Measurements from ENCODE around the gene PPT2. TPM values are rescaled to one million over a fixed set of nuclear protein-coding genes. Genes with fewer than 3 reads are reported as not detected.

Gene PPT2
- total RNA-seq, 2 experiments from 2014 or later: 25.2 to 26.2 TPM

GRCh38 chr6:32149092-32149755, 4.7 kb upstream of the PPT2 start:
- ChIA-PET POLR2A (no interaction called here), CTCF (no interaction called here)

GRCh38 chr6:32149932-32150870, 3.7 kb upstream of the PPT2 start:
- POLR2A ChIA-PET: no interaction called here
- CTCF ChIA-PET: interaction anchor here (1.3 kb wide), 1 partner anchor 31 kb away, joined by 3 read pairs; no protein-coding TSS in a partner anchor

GRCh38 chr6:32151181-32151862, 2.6 kb upstream of the PPT2 start:
- CTCF ChIA-PET: interaction anchor here (1.3 kb wide), 1 partner anchor 32 kb away, joined by 3 read pairs; no protein-coding TSS in a partner anchor
- POLR2A ChIA-PET: no interaction called here

DNA sequence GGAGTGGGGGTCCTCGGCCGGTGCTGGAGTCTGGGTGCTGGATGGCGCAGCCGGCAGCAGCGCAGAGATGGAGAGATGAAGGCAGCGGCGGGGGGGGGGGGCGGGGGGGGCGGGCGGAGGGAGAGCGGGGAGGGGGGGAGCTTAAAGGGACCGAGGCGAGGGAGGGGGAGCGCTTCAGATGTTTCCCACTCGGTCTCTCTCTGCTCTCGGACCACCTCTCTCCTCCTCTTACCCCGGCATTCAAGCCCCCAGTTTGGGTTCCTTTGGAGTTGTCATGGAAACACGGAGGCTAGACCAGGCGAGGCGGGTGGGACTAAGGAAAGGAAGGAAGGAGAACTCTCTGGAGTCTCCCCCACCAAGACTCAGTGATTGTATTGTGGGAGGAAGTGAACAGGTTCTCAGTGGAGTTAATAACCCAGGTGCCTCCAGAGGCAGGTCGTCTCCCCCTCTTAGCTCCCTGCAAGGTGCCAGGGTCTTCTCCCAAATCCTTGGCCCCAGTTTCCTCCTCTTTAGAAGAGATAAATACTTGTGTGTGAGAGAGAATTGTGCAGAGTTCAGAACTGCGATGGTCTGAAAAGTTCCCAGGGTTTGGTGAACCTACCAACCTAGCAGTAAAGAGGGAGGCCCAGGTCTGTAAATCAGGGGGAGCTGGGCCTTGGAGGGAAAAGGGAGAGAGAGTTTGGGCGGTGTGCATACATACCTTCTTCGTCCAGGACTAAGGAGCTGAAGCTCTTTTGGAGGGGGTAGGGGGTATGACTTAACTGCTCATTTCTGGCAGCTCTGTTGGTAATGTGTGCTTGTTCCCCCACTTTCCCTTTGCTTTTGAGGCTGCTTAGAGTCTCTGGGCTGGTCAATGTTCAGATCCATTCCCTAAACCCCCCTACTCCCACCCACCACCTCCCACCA, 1.8 kb upstream of the PPT2 start, which contains the start of gene PRRT1:
Gene PRRT1 (minus strand): TSS at position 77 of the 906 bp plus-strand sequence. CDS start 112 bp downstream, outside the sequence.
- ChIA-PET POLR2A (interaction anchor here (0.6 to 0.7 kb wide), 2 partner anchors 33 to 112 kb away, joined by 3 read pairs; no protein-coding TSS in a partner anchor), CTCF (interaction anchor here (0.7 to 1.3 kb wide), 2 partner anchors 33 to 43 kb away, joined by 3 read pairs; no protein-coding TSS in a partner anchor)

DNA sequence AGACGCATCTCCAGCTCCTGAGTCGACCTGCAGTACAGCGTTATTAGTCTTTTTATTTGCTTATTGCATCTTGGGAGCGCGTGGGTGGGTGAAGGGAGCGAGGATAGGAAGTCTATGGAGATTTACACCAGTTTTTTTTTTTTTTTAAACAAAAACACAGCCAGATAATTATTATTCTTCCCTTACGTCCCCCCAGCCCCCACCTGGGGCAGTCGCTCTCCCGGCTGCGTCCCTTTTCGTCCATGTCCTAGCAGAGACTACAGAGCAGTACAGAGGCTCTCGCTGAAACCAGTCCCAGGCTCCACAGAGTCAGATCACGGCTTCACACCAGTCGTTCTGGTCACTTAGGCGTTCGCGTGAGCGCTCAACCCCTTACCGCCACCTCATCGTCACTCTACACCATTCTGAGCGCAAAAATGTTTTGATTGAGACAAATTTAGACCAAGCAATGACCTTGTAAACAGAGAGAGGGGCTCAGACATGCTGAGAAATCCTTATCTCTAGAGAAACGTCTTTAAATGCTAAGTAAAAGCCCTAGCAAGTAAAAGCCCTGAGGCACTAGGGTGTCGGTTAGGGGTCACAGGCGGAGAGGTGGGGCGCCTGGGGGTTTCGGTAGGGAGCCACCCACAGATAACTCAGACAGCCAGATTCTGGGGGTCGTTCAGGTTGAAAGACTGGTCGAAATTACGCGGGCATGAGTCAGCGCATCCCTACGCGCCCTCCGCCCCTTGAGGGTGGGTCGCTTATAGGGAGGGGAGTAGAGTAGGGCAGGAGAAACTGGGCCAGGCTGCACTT, 975 bp upstream of the PPT2 start:
- POLR2A ChIA-PET: interaction anchor here (0.6 to 0.7 kb wide), 2 partner anchors 34 to 111 kb away, joined by 3 read pairs; no protein-coding TSS in a partner anchor

DNA sequence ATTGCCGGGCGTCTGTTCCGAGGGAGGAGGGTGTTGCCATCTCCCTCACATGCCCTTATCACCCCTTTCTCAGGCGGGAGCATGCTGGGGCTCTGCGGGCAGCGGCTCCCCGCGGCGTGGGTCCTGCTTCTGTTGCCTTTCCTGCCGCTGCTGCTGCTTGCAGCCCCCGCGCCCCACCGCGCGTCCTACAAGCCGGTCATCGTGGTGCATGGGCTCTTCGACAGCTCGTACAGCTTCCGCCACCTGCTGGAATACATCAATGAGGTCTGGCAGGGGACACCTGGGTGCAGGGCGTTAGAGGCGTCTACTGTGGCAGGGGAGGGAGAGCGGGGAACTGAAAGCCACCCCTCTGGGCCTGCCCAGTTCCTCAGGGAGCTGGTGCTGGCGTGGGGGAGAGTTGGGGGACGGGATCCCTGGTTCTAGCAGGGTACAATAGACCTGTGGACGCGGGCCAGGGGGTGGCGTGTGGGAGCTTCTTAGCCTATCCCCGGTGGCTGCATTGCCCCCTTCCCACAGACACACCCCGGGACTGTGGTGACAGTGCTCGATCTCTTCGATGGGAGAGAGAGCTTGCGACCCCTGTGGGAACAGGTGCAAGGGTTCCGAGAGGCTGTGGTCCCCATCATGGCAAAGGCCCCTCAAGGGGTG, 697 bp downstream of the PPT2 start:
- CTCF ChIA-PET: interaction anchor here (0.7 to 1.2 kb wide), 5 partner anchors 10 to 78 kb away, joined by 3 to 6 read pairs (median 4); partner anchors contain the start of genes EGFL8 and FKBPL
- POLR2A ChIA-PET: interaction anchor here (0.5 to 0.9 kb wide), 2 partner anchors 15 to 36 kb away, joined by 3 to 5 read pairs; no protein-coding TSS in a partner anchor

More for the DNA sequence above, 975 bp upstream of the PPT2 start:
- CTCF ChIA-PET: interaction anchor here (0.7 kb wide), 1 partner anchor 42 kb away, joined by 3 read pairs; no protein-coding TSS in a partner anchor

GRCh38 chr6:32156891-32157290, 3.0 kb downstream of the PPT2 start:
- ChIA-PET POLR2A (no interaction called here), CTCF (interaction anchor here (0.7 kb wide), 1 partner anchor 38 kb away, joined by 4 read pairs; no protein-coding TSS in a partner anchor)

GRCh38 chr6:32158052-32158451, 4.1 kb downstream of the PPT2 start:
- ChIA-PET POLR2A (no interaction called here), CTCF (interaction anchor here (1.2 kb wide), 1 partner anchor 37 kb away, joined by 3 read pairs; no protein-coding TSS in a partner anchor)

- POLR2A ChIA-PET: interaction anchor here (0.6 kb wide), 1 partner anchor 501 kb away, joined by 6 read pairs; no protein-coding TSS in a partner anchor
Measured at GRCh38 chr6:32163559-32164258, 9.8 kb downstream of the PPT2 start.

GRCh38 chr6:32164295-32164694, 10.4 kb downstream of the PPT2 start, which contains the start of gene EGFL8:
EGFL8 (plus strand) TSS chr6:32164595; CDS start chr6:32166166, 1,571 bp downstream.
- POLR2A ChIA-PET: interaction anchor here (0.6 kb wide), 1 partner anchor 502 kb away, joined by 6 read pairs; no protein-coding TSS in a partner anchor
- CTCF ChIA-PET: interaction anchor here (1.6 kb wide), 1 partner anchor 10 kb away, joined by 4 read pairs; no protein-coding TSS in a partner anchor

More at GRCh38 chr6:32163559-32164258, 9.8 kb downstream of the PPT2 start:
- CTCF ChIA-PET: no interaction called here

DNA sequence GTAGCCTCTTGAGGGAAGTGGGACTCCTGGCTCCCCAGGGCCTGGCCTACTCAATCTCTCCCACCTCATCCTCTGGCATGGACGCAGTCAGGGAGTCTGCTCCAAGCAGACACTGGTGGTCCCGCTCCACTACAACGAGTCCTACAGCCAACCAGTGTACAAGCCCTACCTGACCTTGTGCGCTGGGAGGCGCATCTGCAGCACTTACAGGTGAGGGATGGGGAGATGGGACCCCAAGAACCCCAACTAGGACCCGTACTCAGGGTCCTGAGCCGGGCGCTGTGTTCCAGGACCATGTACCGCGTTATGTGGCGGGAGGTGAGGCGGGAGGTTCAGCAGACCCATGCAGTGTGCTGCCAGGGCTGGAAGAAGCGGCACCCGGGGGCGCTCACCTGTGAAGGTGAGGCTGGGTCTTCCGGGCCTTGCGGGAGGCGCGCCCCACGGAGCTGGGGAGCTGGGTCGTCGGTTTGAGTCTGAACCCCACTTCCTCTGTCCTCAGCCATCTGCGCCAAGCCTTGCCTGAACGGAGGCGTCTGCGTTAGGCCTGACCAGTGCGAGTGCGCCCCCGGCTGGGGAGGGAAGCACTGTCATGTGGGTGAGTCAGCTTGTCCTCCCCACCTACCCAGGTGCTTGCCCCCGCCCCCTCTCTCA, 12.6 kb downstream of the PPT2 start:
- ChIA-PET CTCF (no interaction called here), POLR2A (no interaction called here)

GRCh38 chr6:32167154-32167760, 13.3 kb downstream of the PPT2 start:
- POLR2A ChIA-PET: no interaction called here
- CTCF ChIA-PET: no interaction called here

DNA sequence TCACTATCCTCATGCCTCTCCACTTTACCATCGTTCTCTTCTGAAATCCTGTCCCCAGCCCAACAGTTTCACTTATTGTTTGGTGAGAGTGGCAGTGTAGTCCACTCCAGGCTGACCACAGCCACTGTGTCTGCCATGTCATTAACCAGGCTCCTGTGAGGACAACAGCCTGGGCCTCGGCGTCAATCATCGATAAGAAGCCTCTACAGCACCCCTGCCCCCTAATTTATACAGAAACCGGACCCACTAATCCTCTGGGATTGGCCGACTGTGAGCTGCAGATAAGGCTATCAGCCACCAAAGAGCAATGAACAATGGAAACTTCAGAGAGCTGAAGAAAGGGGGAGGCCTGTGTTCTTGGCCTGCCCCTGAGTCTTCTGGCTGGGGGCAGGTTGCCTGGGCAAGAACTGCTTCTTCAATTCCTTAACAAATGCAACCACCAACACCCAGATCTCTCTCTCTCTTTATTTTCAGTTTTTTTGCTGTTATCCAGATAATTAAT, 13.9 kb downstream of the PPT2 start:
- CTCF ChIA-PET: no interaction called here

DNA sequence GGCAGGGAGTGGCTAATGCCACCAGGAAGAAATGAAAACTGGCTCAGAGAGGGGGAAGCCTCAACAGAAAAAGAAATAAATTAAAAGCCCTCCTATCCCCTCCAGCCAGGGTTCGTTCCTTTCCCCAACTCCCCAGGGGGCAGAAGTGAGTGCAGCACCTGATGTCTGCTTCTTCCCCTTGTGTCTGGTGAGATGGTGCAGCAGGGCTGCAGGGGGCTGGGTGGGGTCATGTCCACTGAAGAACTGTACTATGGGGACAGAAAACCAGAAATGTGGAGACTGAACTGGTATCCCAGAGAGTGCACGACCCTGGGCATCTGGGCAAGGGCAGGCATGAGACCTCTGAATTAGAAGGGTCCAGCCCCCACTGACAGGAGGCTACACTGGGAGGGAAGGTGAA, 14.4 kb downstream of the PPT2 start:
- POLR2A ChIA-PET: no interaction called here
- CTCF ChIA-PET: no interaction called here

More for the DNA sequence above, 13.9 kb downstream of the PPT2 start:
- POLR2A ChIA-PET: no interaction called here
